ENCODE results near the gene RGS9.

The RGS9 gene

DNA sequence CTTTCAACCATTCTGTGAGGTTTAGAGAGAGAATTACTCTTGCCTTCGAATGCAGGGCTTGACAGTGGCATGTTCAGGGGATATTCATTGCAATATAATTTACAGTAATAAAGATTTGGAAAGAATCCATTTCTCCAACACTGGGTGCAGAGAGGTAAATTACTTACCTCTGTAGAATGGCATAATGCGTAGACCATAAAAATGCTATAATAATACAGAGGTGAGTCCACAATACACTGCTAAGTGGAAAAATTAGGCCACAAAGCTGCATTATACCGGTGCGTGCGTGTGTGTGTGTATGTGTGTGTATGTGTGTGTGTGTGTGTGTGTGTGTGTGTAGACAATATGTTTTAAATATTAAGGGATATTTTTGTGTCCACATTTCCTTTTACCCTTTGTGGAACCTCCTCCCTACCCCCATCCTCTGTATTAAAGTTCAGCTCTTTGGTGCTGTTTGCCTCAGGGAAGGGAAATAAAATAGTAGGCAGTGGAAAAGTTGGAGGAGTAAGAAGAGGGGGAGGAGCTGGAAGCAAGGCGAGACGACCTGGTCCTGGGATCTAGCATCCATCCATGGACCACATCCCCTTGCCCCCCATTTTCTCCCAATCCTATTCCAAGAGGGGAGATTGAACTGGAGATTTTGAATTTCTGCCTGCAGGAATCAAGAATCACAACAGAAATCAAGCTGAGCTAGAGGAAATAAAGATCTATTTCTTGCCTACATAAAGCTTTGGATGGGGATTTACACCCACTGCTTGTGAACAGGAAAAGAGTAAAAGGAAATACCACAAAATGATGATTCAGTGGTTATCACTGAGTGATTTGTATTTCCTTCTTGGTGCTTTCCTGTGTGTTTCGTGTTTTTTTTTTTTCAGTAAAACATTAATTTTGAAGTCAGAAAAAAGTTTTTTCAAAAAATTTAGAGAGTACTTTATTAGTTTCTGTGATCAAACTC lies 124.8 kb downstream of the RGS9 start:
- TF ChIP-seq, protein P1, sequence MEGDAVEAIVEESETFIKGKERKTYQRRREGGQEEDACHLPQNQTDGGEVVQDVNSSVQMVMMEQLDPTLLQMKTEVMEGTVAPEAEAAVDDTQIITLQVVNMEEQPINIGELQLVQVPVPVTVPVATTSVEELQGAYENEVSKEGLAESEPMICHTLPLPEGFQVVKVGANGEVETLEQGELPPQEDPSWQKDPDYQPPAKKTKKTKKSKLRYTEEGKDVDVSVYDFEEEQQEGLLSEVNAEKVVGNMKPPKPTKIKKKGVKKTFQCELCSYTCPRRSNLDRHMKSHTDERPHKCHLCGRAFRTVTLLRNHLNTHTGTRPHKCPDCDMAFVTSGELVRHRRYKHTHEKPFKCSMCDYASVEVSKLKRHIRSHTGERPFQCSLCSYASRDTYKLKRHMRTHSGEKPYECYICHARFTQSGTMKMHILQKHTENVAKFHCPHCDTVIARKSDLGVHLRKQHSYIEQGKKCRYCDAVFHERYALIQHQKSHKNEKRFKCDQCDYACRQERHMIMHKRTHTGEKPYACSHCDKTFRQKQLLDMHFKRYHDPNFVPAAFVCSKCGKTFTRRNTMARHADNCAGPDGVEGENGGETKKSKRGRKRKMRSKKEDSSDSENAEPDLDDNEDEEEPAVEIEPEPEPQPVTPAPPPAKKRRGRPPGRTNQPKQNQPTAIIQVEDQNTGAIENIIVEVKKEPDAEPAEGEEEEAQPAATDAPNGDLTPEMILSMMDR (conservative IDR thresholded peaks at IDR 0.05; ENCODE audit: low read depth, low read length) = no peak
- peak; percentile 34 for DNase-seq (ENCODE audit: low read depth)
- H3K4me3 ChIP-seq (ENCODE audit: low read depth, low read length) = no peak overlapping the region

GRCh38 chr17:65265276-65265675 lies 128.1 kb downstream of the RGS9 start:
- H3K4me3 ChIP-seq (ENCODE audit: low read depth, low read length) = no peak overlapping the region
- TF ChIP-seq, protein P1 (conservative IDR thresholded peaks at IDR 0.05; ENCODE audit: low read depth, low read length) = no peak
- DNase-seq (ENCODE audit: low read depth) = no peak

DNA sequence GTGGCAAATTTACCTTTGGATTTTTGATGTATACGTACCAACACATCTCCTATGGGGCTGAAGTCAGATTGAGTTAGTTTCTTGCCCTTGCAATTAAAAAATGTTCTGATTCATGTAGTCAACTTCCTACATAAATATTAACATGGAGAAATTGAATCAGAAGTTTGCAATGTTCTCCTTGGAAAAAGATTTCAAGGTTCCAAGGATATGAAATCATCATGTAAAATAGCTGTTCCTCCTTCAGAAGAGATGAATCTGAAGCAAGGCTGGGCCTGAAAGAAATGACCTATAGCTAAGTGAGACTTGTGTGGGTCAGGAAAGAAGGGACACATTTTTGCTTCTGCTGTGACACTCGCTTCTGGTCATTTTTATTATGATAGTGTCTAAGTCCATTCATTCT lies 131.7 kb downstream of the RGS9 start:
- DNase-seq (ENCODE audit: low read depth) = peak; percentile 22
- no peak overlapping the region for H3K4me3 ChIP-seq (ENCODE audit: low read depth, low read length)
- TF ChIP-seq, protein P1 (conservative IDR thresholded peaks at IDR 0.05; ENCODE audit: low read depth, low read length) = no peak

GRCh38 chr17:65270499-65271253 lies 133.5 kb downstream of the RGS9 start:
- no peak for DNase-seq (ENCODE audit: low read depth)
- TF ChIP-seq, protein P1 (conservative IDR thresholded peaks at IDR 0.05; ENCODE audit: low read depth, low read length) = no peak
- H3K4me3 ChIP-seq (ENCODE audit: low read depth, low read length) = no peak overlapping the region

DNA sequence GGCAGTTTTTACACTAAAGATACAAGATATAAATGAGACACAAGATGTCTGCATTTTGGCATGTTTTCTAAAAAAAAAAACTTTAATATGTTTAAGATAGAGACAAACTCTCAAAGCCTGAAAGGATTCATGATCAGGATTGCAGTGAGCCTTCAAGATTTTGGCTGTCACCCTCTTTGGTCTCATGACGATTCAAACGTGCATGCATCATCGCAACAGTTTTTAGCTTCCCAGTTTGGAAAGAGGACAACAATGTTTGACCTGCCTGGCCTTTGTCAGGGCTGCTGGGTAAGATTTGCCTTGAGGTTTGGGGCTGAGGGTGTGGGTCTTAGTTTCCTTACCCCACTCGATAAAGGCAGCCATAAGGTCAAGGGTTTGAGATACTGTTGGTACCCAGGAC lies 134.1 kb downstream of the RGS9 start:
- H3K4me3 ChIP-seq (ENCODE audit: low read depth, low read length) = no peak overlapping the region
- no peak for DNase-seq (ENCODE audit: low read depth)
- TF ChIP-seq, protein P1 (conservative IDR thresholded peaks at IDR 0.05; ENCODE audit: low read depth, low read length) = no peak

All from choroid plexus epithelial cell (primary cell).